ENCODE measurements around the gene NAP1L1. TPM values are rescaled to one million over a fixed set of nuclear protein-coding genes. Genes with fewer than 3 reads are reported as not detected.

The NAP1L1 gene
- total and polyA plus RNA-seq, 8 donors, result 413 to 1,106 (median 934) TPM

GRCh38 chr12:76029982-76030340 lies 54.5 kb downstream of the NAP1L1 start:
- H3K4me1 ChIP-seq, result peaks cover 0 to 39% of the 10 kb centered on the region in 2 donors
- H3K9me3 ChIP-seq, result no peaks in the 10 kb centered on the region
- TF ChIP-seq CTCF (IDR thresholded peaks at IDR 0.05), result no peak
- DNase-seq, result peak in 1 of 4 donors; percentile 81
- no peaks in the 10 kb centered on the region for H3K36me3 ChIP-seq
- intact Hi-C loops (cut with DNase I), result loop anchor here in 1 of 2 donors (10.0 kb wide), 2 partner anchors 205 to 465 kb away; no protein-coding TSS in a partner anchor
- H3K27me3 ChIP-seq, result peaks cover 0 to 36% of the 10 kb centered on the region in 2 donors
- H3K27ac ChIP-seq, result peak overlapping the region; percentile 79 to 95
- peak; percentile 0 for ATAC-seq
- H3K4me3 ChIP-seq, result peak overlapping the region; percentile 57 to 68

DNA sequence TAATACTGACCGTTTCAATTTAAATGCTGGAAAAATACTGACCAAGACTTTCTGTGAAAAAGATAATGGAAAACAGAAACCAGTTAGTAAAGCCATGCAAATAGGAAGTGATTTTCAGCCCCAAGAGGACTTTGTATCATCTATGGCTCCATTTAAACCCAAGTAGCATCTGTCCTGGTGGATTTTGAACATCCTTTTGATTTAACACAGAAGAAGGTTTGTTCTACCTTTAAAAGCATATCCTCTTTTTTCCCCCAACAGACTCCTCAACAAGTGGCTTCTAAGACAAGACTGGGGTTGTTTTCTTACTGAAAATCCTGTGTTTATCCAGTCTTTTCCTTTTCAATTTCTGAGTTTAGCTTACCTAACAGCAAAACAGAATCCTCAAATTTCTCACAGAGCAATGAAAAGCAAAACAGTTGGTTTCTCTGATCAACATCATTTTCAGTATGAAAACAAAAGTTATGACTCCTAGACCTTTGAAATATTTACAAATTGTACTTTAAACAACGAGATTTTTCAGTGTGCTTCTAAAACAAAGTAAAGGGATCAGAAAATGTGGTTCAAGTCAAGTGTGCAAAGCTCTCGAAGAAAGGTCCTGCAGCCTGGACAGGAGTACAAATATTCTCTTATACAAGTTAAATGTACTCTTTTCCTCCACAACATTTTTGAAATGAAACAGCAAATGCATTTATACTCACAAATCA lies 55.8 kb downstream of the NAP1L1 start:
- intact Hi-C loops (cut with DNase I), result no loop called here

DNA sequence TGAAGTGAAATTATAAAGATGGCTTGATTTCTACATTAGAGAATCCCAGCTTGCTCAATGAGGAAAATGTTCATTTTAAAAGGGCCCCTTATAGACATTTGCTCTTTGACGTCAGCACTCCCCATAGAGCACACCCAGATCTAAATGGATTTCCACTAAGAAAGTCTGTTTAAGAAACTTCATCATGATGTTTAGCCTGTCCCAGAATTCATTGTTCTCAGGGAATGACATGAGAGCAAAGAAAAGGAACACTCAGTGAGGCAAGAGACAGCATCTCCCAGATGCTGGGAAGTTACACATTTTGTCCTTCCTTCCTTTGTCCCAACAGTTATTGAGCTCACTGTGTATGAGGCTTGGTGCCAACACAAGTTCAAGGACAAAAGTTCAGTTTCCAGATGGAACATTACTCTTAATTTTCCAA lies 57.8 kb downstream of the NAP1L1 start:
- Histone ChIP-seq H3K27me3 (peaks cover 0 to 26% of the 10 kb centered on the region in 2 donors), H3K4me1 (peaks cover 0 to 40% of the 10 kb centered on the region in 2 donors), H3K27ac (peak overlapping the region; percentile 31 to 33), H3K36me3 (no peaks in the 10 kb centered on the region), H3K4me3 (no peak overlapping the region), H3K9me3 (no peaks in the 10 kb centered on the region)
- ATAC-seq, result no peak
- intact Hi-C loops (cut with DNase I), result no loop called here
- no peak for TF ChIP-seq CTCF (IDR thresholded peaks at IDR 0.05)
- DNase-seq, result peak in 1 of 4 donors; percentile 45

More for the DNA sequence above, 55.8 kb downstream of the NAP1L1 start:
- peaks cover 0 to 36% of the 10 kb centered on the region in 2 donors for H3K27me3 ChIP-seq
- H3K27ac ChIP-seq, result peak overlapping the region; percentile 79 to 95
- H3K36me3 ChIP-seq, result no peaks in the 10 kb centered on the region
- no peaks in the 10 kb centered on the region for H3K9me3 ChIP-seq
- ATAC-seq (no peak), DNase-seq (no peak)
- peak overlapping the region; percentile 57 to 68 for H3K4me3 ChIP-seq
- no peak for TF ChIP-seq CTCF (IDR thresholded peaks at IDR 0.05)
- peaks cover 0 to 43% of the 10 kb centered on the region in 2 donors for H3K4me1 ChIP-seq

DNA sequence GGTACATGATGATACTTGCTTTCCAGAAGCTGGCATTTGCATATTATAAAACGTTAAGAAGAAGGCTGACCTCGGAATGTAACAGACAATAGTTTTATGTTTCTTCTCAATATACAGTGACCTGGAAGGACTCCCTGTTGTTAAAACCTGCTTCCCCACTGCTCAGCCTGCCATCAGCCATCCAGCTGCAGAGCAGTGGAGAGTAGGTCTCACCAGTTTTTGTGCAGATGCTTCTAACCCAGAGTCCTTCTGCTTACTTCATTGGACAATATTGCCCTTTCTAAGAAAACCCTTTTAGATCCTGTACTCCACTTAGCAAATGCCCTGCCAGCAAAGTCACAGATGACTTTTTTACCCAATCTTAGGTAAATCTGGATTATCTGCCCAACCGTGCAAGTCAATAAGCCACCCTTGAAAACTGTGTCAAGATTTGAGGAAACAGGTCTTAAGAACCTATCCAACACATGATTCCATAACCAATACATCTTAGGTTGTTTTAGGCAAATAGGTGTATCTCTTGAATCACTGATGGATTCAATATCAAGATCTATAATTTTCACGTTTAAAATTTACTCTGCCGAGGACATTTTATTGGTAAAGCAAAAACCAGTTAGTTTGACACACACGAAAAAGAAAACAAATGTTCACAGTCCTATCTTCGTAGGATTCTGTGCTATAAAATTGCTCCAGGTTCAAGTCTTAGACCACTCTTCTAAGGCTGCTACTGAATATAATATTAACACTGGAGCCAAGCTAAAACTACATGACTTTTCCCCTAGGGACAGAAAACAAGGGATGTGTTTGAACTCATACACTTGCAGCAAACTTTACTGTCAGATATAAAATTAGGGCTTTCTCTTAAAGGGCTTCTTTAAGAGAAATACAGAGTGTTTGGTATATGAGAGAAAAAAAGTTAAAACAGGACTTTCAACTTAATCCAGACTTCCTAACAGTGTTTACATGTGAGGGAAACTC lies 58.6 kb downstream of the NAP1L1 start:
- no peaks in the 10 kb centered on the region for H3K9me3 ChIP-seq
- no peak for ATAC-seq
- TF ChIP-seq CTCF (IDR thresholded peaks at IDR 0.05), result no peak

More for the DNA sequence above, 58.6 kb downstream of the NAP1L1 start:
- no peak for DNase-seq
- no peak overlapping the region for H3K4me3 ChIP-seq
- H3K4me1 ChIP-seq, result peaks cover 5 to 48% of the 10 kb centered on the region in 2 donors
- H3K27ac ChIP-seq, result peak overlapping the region; percentile 31 to 33
- intact Hi-C loops (cut with DNase I), result no loop called here
- peaks cover 0 to 24% of the 10 kb centered on the region in 2 donors for H3K27me3 ChIP-seq
- H3K36me3 ChIP-seq, result no peaks in the 10 kb centered on the region

Measured in left lung (tissue), 10 donors.